Keratinocyte (primary cell): ENCODE measurements around the gene PLXDC2. TPM values are rescaled to one million over a fixed set of nuclear protein-coding genes. Genes with fewer than 3 reads are reported as not detected.

Experiments
- DNase-seq: peaks from one replicate; pipeline ENCODE4 v3.0.0-alpha.2; 2011; ENCODE audit warnings: low read depth, missing footprints, low spot score
- FAIRE-seq: peaks from 2 replicates; lab custom pipeline; 2011; peaks lifted over from hg19 to GRCh38; lab: Jason Lieb, UNC
- H2AFZ ChIP-seq: 2 replicates; pipeline ENCODE4 v1.6.0; 2012; ENCODE audit warnings: low read length, control low read depth, inconsistent platforms; ENCODE audit not compliant: control insufficient read depth
- H3K27ac ChIP-seq: 2 replicates; pipeline ENCODE4 v1.5.1; 2011; ENCODE audit warnings: low read length; ENCODE audit not compliant: control insufficient read depth, insufficient read depth
- H3K27me3 ChIP-seq: 3 replicates; pipeline ENCODE4 v1.6.0; 2011; ENCODE audit warnings: low read length; ENCODE audit not compliant: control insufficient read depth, insufficient read depth; ENCODE audit errors: extremely low read depth
- H3K36me3 ChIP-seq, 2 experiments: 2 replicates in 1 of 2; 3 replicates in 1 of 2; pipeline ENCODE4 v1.5.1; 2011; ENCODE audit warnings: low read length in 2 of 2, mild to moderate bottlenecking in 1 of 2; ENCODE audit not compliant: control insufficient read depth in 2 of 2, insufficient read depth in 2 of 2; ENCODE audit errors: extremely low read depth in 1 of 2
- H3K4me1 ChIP-seq: 3 replicates; pipeline ENCODE4 v1.5.1; 2011; ENCODE audit warnings: low read length; ENCODE audit not compliant: control insufficient read depth, insufficient read depth; ENCODE audit errors: extremely low read depth
- H3K4me2 ChIP-seq: 3 replicates; pipeline ENCODE4 v1.6.0; 2011; ENCODE audit warnings: low read depth, low read length; ENCODE audit not compliant: control insufficient read depth, insufficient read depth; ENCODE audit errors: extremely low read depth
- H3K4me3 ChIP-seq, 3 experiments: fragments of 200-600 bp in 1 of 3; sonication (generic) in 1 of 3; 2 replicates in 2 of 3; 3 replicates in 1 of 3; pipeline ENCODE4 v1.5.1; 2011 to 2016; ENCODE audit warnings: low read length in 3 of 3, mild to moderate bottlenecking in 3 of 3, control low read depth in 2 of 3, inconsistent platforms in 1 of 3, low read depth in 1 of 3, mixed read lengths in 1 of 3, mixed run types in 1 of 3, moderate library complexity in 1 of 3; ENCODE audit not compliant: control insufficient read depth in 2 of 3, insufficient read depth in 2 of 3; ENCODE audit errors: extremely low read depth in 1 of 3
- H3K79me2 ChIP-seq: 2 replicates; pipeline ENCODE4 v1.6.0; 2012; ENCODE audit warnings: low read length; ENCODE audit not compliant: control insufficient read depth, insufficient read depth
- H3K9ac ChIP-seq: 3 replicates; pipeline ENCODE4 v1.6.0; 2011; ENCODE audit warnings: low read length; ENCODE audit not compliant: control insufficient read depth, insufficient read depth; ENCODE audit errors: extremely low read depth
- H3K9me1 ChIP-seq: 3 replicates; pipeline ENCODE4 v1.6.0; 2011; ENCODE audit warnings: low read length; ENCODE audit not compliant: control insufficient read depth, insufficient read depth; ENCODE audit errors: extremely low read depth
- H3K9me3 ChIP-seq: 2 replicates; pipeline ENCODE4 v1.5.1; 2012; ENCODE audit warnings: low read depth, low read length; ENCODE audit not compliant: control insufficient read depth
- H4K20me1 ChIP-seq: 3 replicates; pipeline ENCODE4 v1.6.0; 2011; ENCODE audit warnings: low read length; ENCODE audit not compliant: control insufficient read depth, insufficient read depth; ENCODE audit errors: extremely low read depth
- CTCF ChIP-seq, 3 experiments: IDR thresholded peaks in 1 of 3; conservative IDR thresholded peaks in 1 of 3; optimal IDR thresholded peaks in 1 of 3; 2 replicates in 2 of 3; 3 replicates in 1 of 3; pipeline versions ENCODE3 to v1.5.1; 2011; ENCODE audit warnings: low read length in 3 of 3, mild to moderate bottlenecking in 3 of 3, moderate library complexity in 2 of 3, control low read depth in 1 of 3, inconsistent platforms in 1 of 3; ENCODE audit not compliant: insufficient read depth in 2 of 3; ENCODE audit errors: extremely low read depth in 1 of 3
- EZH2 ChIP-seq: IDR thresholded peaks from one replicate; pipeline ENCODE4 v1.6.1; 2012; ENCODE audit warnings: inconsistent platforms, mild to moderate bottlenecking, low read length, moderate library complexity
- dilution Hi-C: fragments of 300-500 bp; cut with MboI; formaldehyde crosslinking; loops from one replicate; pipeline ENCODE4 v1.7.0; 2020; ENCODE audit warnings: low sequenced_read_pairs; ENCODE audit not compliant: extremely low pct_ligation_motif_present
- polyA plus RNA-seq, 5 experiments: library from polyadenylated mRNA; depleted of rRNA in 3 of 5; stranded (reverse) in 3 of 5; stranded (forward) in 1 of 5; unstranded in 1 of 5; fragments of >200 nt; gene quantifications; 1 replicate in 1 of 5; 2 replicates in 3 of 5; 3 replicates in 1 of 5; pipeline versions ENCODE4 v1.2.1 to v1.2.3, GENCODE V29; 2011 to 2012; ENCODE audit warnings: missing spikeins in 2 of 5, low read depth in 1 of 5, low replicate concordance in 1 of 5

Gene PLXDC2
- polyA plus RNA-seq, 1 donor (not counting 4 experiments of a cell fraction or from before 2014, with no cell fraction given): 12.9 TPM

- H3K9me3 ChIP-seq: no peaks in the 10 kb centered on the region
- no peak overlapping the region for H3K27ac ChIP-seq
- H3K36me3 ChIP-seq: no peaks in the 10 kb centered on the region
- H3K27me3 ChIP-seq: no peaks in the 10 kb centered on the region
- H3K4me3 ChIP-seq: no peak overlapping the region
- no peaks in the 10 kb centered on the region for H4K20me1 ChIP-seq
- no peak overlapping the region for H2AFZ ChIP-seq
- H3K9me1 ChIP-seq: no peaks in the 10 kb centered on the region
- TF ChIP-seq CTCF (optimal IDR thresholded peaks at IDR 0.05 in 1 of 3, IDR thresholded peaks at IDR 0.05 in 1 of 3, conservative IDR thresholded peaks at IDR 0.05 in 1 of 3; ENCODE audit: extremely low read depth in 1 of 3, insufficient read depth in 2 of 3, low read length in 3 of 3): no peak
- no peak for TF ChIP-seq EZH2
- FAIRE-seq: no peak
- peaks cover 2% of the 10 kb centered on the region for H3K4me1 ChIP-seq
- no peak for DNase-seq
- H3K9ac ChIP-seq: no peak overlapping the region
- no peaks in the 10 kb centered on the region for H3K79me2 ChIP-seq
- H3K4me2 ChIP-seq: no peak overlapping the region
- dilution Hi-C loops: no loop called here
Measured at GRCh38 chr10:20281579-20281978, 465.3 kb downstream of the PLXDC2 start.

- Histone ChIP-seq H4K20me1 (no peaks in the 10 kb centered on the region), H3K9ac (no peak overlapping the region), H3K9me3 (no peaks in the 10 kb centered on the region), H3K27ac (no peak overlapping the region), H3K36me3 (no peaks in the 10 kb centered on the region), H3K4me1 (no peaks in the 10 kb centered on the region), H3K4me2 (no peak overlapping the region), H2AFZ (no peak overlapping the region), H3K9me1 (no peaks in the 10 kb centered on the region), H3K27me3 (no peaks in the 10 kb centered on the region), H3K79me2 (no peaks in the 10 kb centered on the region), H3K4me3 (no peak overlapping the region)
- no peak for TF ChIP-seq EZH2
- TF ChIP-seq CTCF (optimal IDR thresholded peaks at IDR 0.05 in 1 of 3, IDR thresholded peaks at IDR 0.05 in 1 of 3, conservative IDR thresholded peaks at IDR 0.05 in 1 of 3; ENCODE audit: extremely low read depth in 1 of 3, insufficient read depth in 2 of 3, low read length in 3 of 3): no peak
- DNase-seq (no peak), FAIRE-seq (no peak)
- dilution Hi-C loops: no loop called here
Measured at GRCh38 chr10:20287586-20287985, 471.4 kb downstream of the PLXDC2 start.
